GM19035 (cell line): ENCODE data around the gene WNT7A.

ENCODE experiments used
- ATAC-seq: cut with Tn5 transposase; IDR thresholded peaks from one replicate; pipeline ENCODE4 v1.9.1; 2021; ENCODE audit not compliant: unreplicated experiment

WNT7A gene

DNA sequence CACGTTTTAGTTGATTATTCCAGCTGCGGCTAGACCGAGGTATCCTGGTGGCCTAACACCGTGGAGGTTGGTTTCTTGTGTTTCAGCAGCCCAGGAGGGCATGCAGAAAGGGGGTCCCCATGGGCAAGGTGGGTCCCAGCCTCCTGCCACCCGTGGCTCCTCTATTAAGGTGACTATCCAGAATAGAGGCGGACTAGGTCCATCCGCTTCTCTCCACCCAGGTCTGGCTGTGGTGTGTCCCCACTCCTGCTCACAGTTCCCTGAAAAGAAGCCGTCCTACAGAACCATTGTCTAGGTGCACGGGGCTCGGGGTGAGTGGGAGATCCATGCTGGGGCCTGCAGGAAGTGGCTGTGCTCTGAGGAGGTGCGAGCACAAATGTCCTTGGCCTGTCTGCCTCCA is 81.5 kb downstream of the WNT7A start:
- no peak for ATAC-seq

DNA sequence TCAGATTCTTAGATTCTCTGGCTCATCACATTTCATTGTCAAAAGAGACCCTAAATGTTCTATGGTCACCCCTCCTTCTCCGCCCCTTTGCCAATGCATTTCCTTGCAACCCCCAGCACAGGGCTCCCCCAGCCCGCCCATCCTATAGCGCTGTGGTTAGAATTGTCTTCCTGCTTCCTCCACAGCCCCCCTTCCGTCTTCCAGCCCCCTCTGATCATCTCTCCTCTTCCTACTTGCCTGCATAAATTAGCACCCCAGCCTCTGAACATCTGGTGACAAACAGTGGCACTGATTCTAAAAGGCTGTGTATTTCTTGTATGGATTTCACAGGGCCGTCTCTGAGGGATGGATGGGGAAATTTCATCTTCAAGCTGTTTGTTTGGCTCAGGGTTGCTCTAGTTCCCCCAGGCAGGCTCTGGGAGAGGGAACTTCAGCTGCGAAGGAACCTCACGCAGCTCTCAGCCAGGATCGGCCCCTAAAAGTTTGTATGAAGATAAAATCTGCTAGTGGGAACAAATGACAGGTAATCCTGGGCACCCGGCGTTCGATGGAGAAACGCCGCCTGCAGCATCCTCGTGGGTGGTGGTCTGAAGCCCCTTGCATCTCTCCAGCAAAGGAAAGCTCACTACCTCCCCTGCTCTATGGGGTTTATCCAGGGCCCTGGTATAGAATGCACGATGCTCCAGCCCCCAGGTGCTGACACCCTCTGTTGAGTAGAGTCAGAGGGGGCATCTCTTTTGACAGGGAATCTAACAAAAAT is 83.0 kb downstream of the WNT7A start:
- ATAC-seq: no peak

- ATAC-seq: no peak
Measured at GRCh38 chr3:13795816-13796215, 84.1 kb downstream of the WNT7A start.

DNA sequence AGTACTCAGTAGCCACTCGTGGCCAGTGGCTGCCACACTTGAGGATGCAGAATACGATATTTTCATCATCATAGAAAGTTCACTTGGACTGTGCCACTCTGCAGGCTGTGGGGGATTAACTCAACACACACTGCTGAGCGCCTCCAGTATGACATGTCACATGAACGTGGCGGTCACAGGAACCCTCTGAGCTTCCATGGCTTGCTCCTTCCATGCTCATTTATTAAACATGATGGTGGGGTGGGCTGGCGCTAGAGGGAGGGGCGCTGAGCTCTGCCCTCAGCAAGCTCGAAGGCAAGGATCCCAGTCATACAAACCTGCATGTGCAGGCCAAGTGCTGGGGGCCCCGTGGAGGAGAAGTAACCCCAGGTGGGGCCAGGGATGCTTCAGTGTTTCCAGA is 85.5 kb downstream of the WNT7A start:
- ATAC-seq: no peak

DNA sequence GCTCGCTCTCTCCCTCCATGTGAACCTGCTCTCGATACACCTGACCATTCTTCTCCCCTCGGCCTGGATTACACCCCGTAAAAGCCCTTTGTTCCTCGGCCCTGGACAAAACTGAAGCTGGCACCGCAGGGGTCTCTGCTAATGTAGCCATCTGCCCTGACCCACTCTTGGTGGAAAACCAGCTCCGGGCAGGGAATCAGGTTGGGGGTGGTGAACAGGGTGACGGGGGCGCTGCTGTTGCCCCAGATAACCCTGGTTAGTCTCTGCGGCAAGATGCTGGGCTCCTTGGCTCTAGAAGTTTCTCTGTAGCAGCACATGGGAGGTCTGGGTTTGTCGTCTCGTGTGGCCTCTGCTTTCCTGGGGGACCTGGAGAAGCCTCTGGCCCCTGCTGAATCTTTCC is 86.4 kb downstream of the WNT7A start:
- no peak for ATAC-seq

DNA sequence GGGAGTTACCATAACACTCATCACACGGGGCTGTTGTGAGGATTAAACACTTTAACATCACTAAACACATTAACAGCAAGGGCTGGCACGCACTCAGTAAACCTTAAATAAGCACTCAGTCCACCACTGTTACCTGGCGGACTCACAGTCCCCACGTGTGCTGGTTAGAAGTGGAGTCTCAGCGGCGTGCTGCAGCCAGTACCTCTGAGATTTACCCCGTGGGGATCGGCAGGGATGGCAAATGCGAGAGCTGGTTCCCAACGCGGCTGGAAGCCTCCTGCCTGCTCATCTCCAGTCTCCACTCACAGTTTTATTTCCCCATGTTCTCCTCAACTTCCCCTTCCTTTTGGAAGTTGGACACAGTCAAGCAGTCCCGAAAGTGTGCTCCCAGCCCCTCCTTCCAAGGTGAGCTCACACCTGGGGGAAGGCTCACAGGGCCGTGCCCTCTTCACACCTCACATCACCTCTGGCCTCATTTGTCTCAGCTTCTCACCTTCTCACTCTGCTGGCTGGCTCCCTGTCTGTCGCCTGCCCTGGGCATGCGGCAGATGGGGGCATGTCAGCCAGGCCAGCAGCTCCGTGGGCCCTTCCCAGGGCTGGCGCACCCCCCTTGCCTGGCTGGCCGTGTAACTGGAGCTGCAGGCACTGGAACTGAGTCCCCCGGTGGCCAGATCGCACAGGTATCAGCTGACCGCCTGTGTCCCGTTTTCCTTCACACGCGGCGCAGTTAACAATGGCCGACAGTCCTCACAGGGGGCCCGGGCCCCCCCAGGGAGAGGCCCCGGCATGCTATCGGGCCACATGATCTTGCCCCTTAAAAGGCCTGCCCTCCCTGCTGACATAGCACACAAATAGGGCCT is 87.1 kb downstream of the WNT7A start:
- ATAC-seq: no peak

- no peak for ATAC-seq
Measured at GRCh38 chr3:13792051-13792490, 87.8 kb downstream of the WNT7A start.

DNA sequence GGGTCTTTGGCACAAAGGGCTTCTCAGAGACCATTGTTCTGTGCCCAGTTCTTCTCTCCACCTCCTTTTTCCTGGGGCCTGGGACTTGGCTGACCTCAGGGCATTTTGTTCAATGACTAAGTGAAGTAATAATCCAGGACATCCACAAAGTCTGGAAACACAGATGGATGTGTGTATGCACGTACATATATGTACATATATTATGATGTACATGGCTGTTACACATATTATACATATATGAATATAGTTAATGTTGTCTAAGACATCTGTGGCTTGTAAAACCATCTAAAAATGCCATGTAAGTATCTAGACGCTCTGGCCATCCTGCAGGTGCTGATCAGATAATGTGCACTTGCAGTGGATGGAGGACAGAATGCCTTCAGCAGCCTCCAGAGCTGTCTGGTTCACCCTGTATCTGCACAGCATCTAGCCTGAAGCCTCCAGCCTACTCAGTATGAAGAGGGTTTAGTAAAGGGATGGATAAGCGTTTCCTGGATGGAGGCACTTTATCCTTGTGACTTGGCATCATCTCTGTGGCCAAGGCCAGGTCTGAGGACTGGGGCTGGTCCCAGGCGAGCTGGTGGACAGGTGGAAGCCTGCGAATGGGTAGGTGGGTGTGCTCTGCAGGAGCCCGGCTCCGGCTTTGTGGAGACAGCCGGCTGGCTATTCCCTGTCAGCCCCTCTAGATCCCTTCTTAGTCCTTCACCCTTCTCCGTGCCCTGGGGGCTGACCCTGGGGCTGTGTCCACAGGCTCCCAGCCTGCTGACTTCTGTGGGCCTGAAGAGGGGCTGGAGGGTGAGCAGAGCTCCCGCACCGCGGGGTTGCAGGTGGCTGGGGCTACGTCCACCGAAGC is 88.4 kb downstream of the WNT7A start:
- ATAC-seq: no peak

DNA sequence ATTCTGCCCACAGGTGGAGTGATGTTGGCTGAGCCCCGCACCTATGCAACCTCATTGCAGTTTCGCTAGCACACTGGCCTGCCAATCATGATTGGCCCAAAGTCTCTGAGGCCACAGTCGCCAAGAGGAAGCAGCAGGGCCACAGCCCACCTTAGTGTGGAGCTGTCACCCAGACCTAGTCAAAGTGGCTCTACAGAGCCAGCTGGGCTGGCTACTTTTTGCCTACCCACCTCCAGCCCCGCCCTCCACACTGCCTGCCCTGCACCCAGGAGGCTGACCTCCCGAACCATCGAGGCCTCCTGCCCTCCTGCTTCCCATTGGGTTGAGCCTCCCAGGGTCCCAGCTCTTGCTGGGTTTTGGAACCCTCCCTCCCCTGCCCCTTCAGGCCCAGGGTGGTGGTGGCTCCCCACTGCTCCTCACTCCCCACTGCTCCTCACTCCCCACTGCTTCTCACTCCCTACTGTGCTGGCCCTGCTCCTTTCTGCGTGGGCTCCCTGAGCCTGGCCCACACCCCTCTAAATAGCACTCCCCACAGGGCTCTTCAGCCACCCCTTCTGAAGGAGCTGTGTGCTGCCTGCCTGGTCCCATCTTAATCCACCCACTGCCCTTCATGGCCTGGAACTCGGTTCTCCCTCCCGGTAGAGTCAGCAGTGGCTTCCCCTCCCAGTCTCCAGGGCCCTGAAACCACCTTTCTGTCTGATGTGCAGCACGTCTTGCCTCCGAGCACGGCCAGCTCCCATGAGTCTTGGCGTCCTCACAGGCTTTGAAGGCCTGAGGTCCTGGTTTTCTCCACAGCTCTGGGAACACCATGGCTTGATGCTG is 89.3 kb downstream of the WNT7A start:
- no peak for ATAC-seq

DNA sequence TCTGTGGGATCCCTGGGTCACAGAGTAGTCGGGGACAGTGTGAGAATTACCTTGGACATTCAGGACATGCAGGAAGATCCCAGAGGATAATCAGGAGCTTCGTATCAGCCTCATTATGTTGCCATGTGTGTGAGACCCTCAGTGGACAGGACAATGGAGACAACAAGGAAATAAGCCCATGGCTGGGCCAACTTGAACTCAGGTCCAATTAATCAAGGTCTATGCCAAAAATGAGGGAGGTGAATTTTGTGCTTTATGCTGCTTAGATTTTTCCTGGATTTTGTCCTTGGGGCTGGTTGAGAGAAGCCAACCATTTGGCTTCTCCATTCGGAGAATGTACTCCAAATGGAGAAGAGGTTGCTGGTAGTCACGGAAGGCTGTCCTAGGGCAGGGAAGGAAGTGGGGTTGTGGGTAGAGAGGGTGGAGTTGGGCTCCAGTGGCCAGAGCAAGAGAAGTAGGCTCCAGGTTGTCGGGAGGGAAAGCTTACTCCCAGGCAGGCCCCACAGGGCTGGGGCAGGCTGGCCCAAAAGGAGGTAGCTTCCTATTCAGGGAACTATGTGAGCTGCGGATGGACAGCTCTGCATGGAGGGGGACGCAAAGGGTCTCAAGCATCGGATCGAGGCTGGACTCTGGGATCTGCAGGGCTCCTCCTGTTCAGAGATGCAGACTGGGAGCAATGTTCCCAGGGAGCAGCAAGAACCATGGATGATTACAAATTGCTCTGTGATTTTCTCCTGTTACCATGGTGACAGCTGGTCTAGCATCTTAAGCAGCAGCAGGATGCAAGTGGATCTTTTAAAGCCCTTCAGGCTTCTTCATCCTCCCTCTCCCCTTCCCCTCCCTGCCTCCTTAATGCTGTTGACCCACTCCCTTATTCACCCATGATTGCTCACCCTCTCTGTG is 91.1 kb downstream of the WNT7A start:
- no peak for ATAC-seq

- no peak for ATAC-seq
Measured at GRCh38 chr3:13787533-13788132, 92.2 kb downstream of the WNT7A start.

DNA sequence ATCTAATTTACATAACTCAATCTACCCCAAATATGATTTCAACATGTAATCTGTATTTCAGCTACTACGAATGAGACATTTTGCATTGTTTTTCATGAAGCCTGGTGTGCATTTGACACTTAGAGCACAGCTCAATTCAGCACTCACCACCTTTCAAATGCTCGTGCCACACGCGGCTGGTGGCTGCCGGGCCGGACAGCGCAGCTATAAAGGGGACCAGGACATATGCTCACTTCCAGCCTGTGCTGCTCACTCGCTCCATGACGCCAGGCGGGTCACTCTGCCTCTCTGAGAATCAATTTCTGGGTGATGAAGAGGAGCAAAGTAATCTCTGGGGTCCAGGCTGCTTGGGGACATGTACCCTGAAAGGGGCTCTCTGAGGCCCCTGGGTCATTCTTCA is 93.1 kb downstream of the WNT7A start:
- ATAC-seq: no peak

DNA sequence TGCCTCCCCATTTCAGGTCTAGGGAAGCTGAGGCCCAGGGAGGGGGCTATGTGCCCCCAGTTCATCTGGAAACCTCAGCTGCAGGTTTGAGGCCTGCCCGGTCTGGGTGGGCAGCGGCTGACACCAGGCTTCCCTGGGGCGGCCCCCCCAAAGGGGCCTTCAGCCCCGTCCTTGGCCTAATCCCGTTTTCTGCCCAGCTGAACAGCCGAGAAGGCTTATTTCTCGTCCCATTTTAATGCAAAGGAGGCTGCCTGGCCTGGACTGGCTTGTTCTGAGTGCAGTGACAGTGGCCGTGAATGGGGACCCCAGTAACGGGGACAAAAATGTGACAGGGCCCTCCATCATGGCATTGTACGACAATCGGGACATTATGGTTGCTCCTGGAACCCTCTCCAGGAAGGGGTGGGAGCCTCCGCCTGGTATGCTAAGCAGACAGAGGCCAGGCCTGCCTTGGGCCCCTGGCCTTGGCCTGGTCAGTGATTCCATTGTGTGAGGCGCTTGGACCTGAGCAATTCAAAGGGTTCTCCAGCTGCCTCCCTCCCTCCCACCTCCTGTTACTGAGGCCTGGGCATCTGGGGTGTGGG is 93.9 kb downstream of the WNT7A start:
- ATAC-seq: no peak

DNA sequence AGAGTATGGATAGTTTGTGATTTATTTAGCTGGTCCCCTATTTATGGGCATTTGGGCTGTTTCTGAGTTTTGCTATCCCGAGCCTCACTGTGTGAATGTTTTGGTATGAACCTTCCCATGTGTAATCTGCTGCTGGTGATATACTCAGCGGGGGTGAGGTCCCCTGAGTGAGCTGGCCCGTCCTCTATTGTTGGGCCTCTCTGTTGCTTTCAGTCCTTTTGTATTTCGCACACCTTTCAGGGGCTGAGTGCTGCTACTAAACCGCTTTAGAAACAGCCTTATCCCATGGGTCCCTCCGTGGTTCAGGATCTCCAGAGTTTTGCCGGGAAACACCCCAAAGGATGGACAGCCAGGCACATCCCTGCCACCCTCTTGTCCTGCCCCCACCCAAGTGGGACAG is 94.5 kb downstream of the WNT7A start:
- no peak for ATAC-seq

GRCh38 chr3:13783476-13783875 is 96.4 kb downstream of the WNT7A start:
- no peak for ATAC-seq

GRCh38 chr3:13782501-13782900 is 97.4 kb downstream of the WNT7A start:
- no peak for ATAC-seq

GRCh38 chr3:13781417-13781816 is 98.5 kb downstream of the WNT7A start:
- no peak for ATAC-seq

- ATAC-seq: no peak
Measured at GRCh38 chr3:13780432-13781176, 99.3 kb downstream of the WNT7A start.
